Measurements from ENCODE around the gene TREH.

TREH gene

GRCh38 chr11:118645066-118645715 lies 34.3 kb downstream of the TREH start:
- DNase-seq, result no peak

GRCh38 chr11:118644496-118644895 lies 35.0 kb downstream of the TREH start:
- no peak for DNase-seq

- no peak for DNase-seq
These were observed 35.5 kb downstream of the TREH start for GRCh38 chr11:118643995-118644345.

- no peak for DNase-seq
These were observed 36.1 kb downstream of the TREH start for GRCh38 chr11:118643142-118643994.

- DNase-seq, result no peak
These were observed 37.9 kb downstream of the TREH start for GRCh38 chr11:118641397-118642019.

GRCh38 chr11:118640332-118641154 lies 38.9 kb downstream of the TREH start:
- DNase-seq, result no peak

GRCh38 chr11:118639899-118640298 lies 39.6 kb downstream of the TREH start:
- DNase-seq, result no peak

GRCh38 chr11:118638726-118639125 lies 40.7 kb downstream of the TREH start:
- no peak for DNase-seq

- no peak for DNase-seq
These were observed 42.7 kb downstream of the TREH start for GRCh38 chr11:118636569-118637290.

- DNase-seq, result no peak
These were observed 43.8 kb downstream of the TREH start for GRCh38 chr11:118635642-118636041.

- no peak for DNase-seq
These were observed 44.2 kb downstream of the TREH start for GRCh38 chr11:118635237-118635591.

GRCh38 chr11:118634431-118635236 lies 44.8 kb downstream of the TREH start:
- DNase-seq, result peak; percentile 83

GRCh38 chr11:118633979-118634378 lies 45.5 kb downstream of the TREH start:
- DNase-seq, result no peak

- no peak for DNase-seq
These were observed 46.1 kb downstream of the TREH start for GRCh38 chr11:118633319-118633690.

- DNase-seq, result no peak
These were observed 46.7 kb downstream of the TREH start for GRCh38 chr11:118632577-118633318.

GRCh38 chr11:118631142-118631909 lies 48.1 kb downstream of the TREH start:
- no peak for DNase-seq

- DNase-seq, result no peak
These were observed 49.4 kb downstream of the TREH start for GRCh38 chr11:118629761-118630661.

GRCh38 chr11:118628861-118629549 lies 50.4 kb downstream of the TREH start:
- peak; percentile 73 for DNase-seq

Measured in femur (tissue), 1 donor.